HG03520 (cell line): ENCODE data around the gene NDUFAF8.

Experiments
- ATAC-seq: cut with Tn5 transposase; IDR thresholded peaks from one replicate; pipeline ENCODE4 v1.9.1; 2021; ENCODE audit warnings: mild to moderate bottlenecking, moderate library complexity; ENCODE audit not compliant: unreplicated experiment

Gene NDUFAF8

GRCh38 chr17:81288715-81289114 is 49.6 kb downstream of the NDUFAF8 start:
- no peak for ATAC-seq

- ATAC-seq = no peak
Observed at GRCh38 chr17:81289627-81290026, 50.5 kb downstream of the NDUFAF8 start.

- no peak for ATAC-seq
Observed at GRCh38 chr17:81290230-81290629, 51.1 kb downstream of the NDUFAF8 start.
